Measurements from ENCODE around the gene CES3.
"Not testable (repeated sequence)": the region's sequence is repeated elsewhere in the genome, so short reads cannot be mapped to it uniquely, and the experiment has no call there.

Gene CES3

GRCh38 chr16:66975302-66975893 is 14.3 kb downstream of the CES3 start:
- Histone ChIP-seq H3K4me1 (ENCODE audit: control insufficient read depth, insufficient read depth, low read length) (peaks cover 13% of the 10 kb centered on the region), H3K36me3 (ENCODE audit: insufficient read depth, low read length) (no peaks in the 10 kb centered on the region), H3K9ac (ENCODE audit: low read depth, low read length) (no peak overlapping the region), H3K9me3 (replicated peaks; ENCODE audit: low read length) (no peaks in the 10 kb centered on the region), H3K4me2 (ENCODE audit: low read length) (no peak overlapping the region), H3K4me3 (ENCODE audit: low read length) (no peak overlapping the region), H3K27me3 (ENCODE audit: control insufficient read depth, insufficient read depth, low read length) (peaks cover 8% of the 10 kb centered on the region)

DNA sequence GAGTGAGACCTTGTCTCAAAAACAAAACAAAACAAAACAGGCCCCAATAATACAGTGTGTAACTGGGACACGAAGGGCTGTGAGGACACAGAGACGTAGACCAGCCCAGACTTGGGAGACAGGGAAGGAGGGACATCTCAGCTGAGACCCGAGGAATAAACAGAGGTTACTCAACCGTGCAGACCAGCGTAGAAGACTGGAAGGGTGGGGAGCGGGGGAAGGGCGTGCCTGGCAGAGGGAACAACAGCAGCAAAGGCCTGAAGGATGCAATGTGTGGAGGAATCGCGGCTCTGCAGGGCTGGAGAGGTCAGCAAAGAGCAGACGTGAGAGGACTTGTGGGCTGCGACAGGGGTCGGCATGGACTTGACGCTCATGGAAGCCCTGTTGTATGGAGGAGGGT is 15.7 kb downstream of the CES3 start:
- Histone ChIP-seq H3K36me3 (ENCODE audit: insufficient read depth, low read length) (no peaks in the 10 kb centered on the region), H3K4me1 (ENCODE audit: control insufficient read depth, insufficient read depth, low read length) (peaks cover 9% of the 10 kb centered on the region), H3K4me3 (ENCODE audit: low read length) (no peak overlapping the region), H3K4me2 (ENCODE audit: low read length) (no peak overlapping the region), H3K9me3 (replicated peaks; ENCODE audit: low read length) (no peaks in the 10 kb centered on the region), H3K9ac (ENCODE audit: low read depth, low read length) (no peak overlapping the region), H3K27me3 (ENCODE audit: control insufficient read depth, insufficient read depth, low read length) (peaks cover 8% of the 10 kb centered on the region)

- no peaks in the 10 kb centered on the region for H3K9me3 ChIP-seq (replicated peaks; ENCODE audit: low read length)
- H3K36me3 ChIP-seq (ENCODE audit: insufficient read depth, low read length) = no peaks in the 10 kb centered on the region
- no peak overlapping the region for H3K4me3 ChIP-seq (ENCODE audit: low read length)
- H3K9ac ChIP-seq (ENCODE audit: low read depth, low read length) = no peak overlapping the region
- no peak overlapping the region for H3K4me2 ChIP-seq (ENCODE audit: low read length)
- H3K4me1 ChIP-seq (ENCODE audit: control insufficient read depth, insufficient read depth, low read length) = peaks cover 9% of the 10 kb centered on the region
- H3K27me3 ChIP-seq (ENCODE audit: control insufficient read depth, insufficient read depth, low read length) = peaks cover 4% of the 10 kb centered on the region
Measured at GRCh38 chr16:66977341-66978113, 16.5 kb downstream of the CES3 start.

- Histone ChIP-seq H3K36me3 (ENCODE audit: insufficient read depth, low read length) (no peaks in the 10 kb centered on the region), H3K4me1 (ENCODE audit: control insufficient read depth, insufficient read depth, low read length) (peaks cover 9% of the 10 kb centered on the region), H3K4me3 (ENCODE audit: low read length) (peak overlapping the region; percentile 27), H3K4me2 (ENCODE audit: low read length) (peak overlapping the region; percentile 47), H3K9ac (ENCODE audit: low read depth, low read length) (no peak overlapping the region), H3K9me3 (replicated peaks; ENCODE audit: low read length) (no peaks in the 10 kb centered on the region), H3K27me3 (ENCODE audit: control insufficient read depth, insufficient read depth, low read length) (no peaks in the 10 kb centered on the region)
Measured at GRCh38 chr16:66979011-66979717, 18.1 kb downstream of the CES3 start.

DNA sequence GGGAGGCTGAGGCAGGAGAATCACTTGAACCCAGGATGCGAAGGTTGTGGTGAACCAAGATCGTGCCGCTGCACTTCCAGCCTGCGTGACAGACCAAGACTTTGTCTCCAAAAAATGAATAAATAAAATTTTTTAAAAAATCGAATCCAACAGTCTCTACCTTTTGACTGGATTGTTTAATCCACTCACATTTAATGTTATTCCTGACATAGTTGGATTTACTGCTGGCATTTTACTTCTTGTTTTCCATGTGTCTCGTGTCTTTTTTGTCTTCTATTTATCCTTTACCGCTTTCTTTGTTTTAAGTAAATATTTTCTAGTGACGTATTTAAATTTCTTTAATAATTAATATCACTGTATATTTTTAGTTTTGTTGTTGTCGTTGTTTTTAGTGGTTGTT is 22.0 kb downstream of the CES3 start:
- Histone ChIP-seq H3K9ac (ENCODE audit: low read depth, low read length) (no peak overlapping the region), H3K4me2 (ENCODE audit: low read length) (no peak overlapping the region), H3K4me3 (ENCODE audit: low read length) (no peak overlapping the region), H3K27me3 (ENCODE audit: control insufficient read depth, insufficient read depth, low read length) (no peaks in the 10 kb centered on the region), H3K4me1 (ENCODE audit: control insufficient read depth, insufficient read depth, low read length) (peaks cover 10% of the 10 kb centered on the region), H3K36me3 (ENCODE audit: insufficient read depth, low read length) (no peaks in the 10 kb centered on the region), H3K9me3 (replicated peaks; ENCODE audit: low read length) (no peaks in the 10 kb centered on the region)

- no peak overlapping the region for H3K4me2 ChIP-seq (ENCODE audit: low read length)
- no peak overlapping the region for H3K4me3 ChIP-seq (ENCODE audit: low read length)
- H3K9me3 ChIP-seq (replicated peaks; ENCODE audit: low read length) = no peaks in the 10 kb centered on the region
- H3K36me3 ChIP-seq (ENCODE audit: insufficient read depth, low read length) = no peaks in the 10 kb centered on the region
- H3K4me1 ChIP-seq (ENCODE audit: control insufficient read depth, insufficient read depth, low read length) = peaks cover 9% of the 10 kb centered on the region
- H3K9ac ChIP-seq (ENCODE audit: low read depth, low read length) = no peak overlapping the region
- no peaks in the 10 kb centered on the region for H3K27me3 ChIP-seq (ENCODE audit: control insufficient read depth, insufficient read depth, low read length)
Measured at GRCh38 chr16:66984892-66985311, 23.8 kb downstream of the CES3 start.

DNA sequence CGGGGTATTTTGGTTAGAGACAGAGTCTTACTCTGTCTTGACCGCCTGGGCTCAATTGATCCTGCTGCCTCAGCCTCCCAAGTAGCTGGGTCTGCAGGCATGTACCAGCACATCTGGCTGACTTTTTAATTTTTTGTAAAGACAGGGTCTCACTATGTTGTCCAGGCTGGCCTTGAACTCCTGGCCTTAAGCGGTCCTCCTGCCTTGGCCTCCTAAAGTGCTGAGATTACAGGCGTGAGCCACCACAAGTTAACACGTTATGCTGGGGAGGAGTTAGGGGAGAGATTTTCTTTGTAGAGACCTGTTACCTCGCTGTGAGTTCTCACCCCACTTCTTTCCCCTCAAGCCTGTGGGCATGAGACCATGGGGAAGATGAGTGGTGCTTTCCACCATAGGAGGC is 25.5 kb downstream of the CES3 start:
- no peaks in the 10 kb centered on the region for H3K27me3 ChIP-seq (ENCODE audit: control insufficient read depth, insufficient read depth, low read length)
- no peak overlapping the region for H3K4me2 ChIP-seq (ENCODE audit: low read length)
- H3K4me1 ChIP-seq (ENCODE audit: control insufficient read depth, insufficient read depth, low read length) = peaks cover 9% of the 10 kb centered on the region
- no peaks in the 10 kb centered on the region for H3K36me3 ChIP-seq (ENCODE audit: insufficient read depth, low read length)
- H3K4me3 ChIP-seq (ENCODE audit: low read length) = no peak overlapping the region
- H3K9me3 ChIP-seq (replicated peaks; ENCODE audit: low read length) = no peaks in the 10 kb centered on the region
- no peak overlapping the region for H3K9ac ChIP-seq (ENCODE audit: low read depth, low read length)

DNA sequence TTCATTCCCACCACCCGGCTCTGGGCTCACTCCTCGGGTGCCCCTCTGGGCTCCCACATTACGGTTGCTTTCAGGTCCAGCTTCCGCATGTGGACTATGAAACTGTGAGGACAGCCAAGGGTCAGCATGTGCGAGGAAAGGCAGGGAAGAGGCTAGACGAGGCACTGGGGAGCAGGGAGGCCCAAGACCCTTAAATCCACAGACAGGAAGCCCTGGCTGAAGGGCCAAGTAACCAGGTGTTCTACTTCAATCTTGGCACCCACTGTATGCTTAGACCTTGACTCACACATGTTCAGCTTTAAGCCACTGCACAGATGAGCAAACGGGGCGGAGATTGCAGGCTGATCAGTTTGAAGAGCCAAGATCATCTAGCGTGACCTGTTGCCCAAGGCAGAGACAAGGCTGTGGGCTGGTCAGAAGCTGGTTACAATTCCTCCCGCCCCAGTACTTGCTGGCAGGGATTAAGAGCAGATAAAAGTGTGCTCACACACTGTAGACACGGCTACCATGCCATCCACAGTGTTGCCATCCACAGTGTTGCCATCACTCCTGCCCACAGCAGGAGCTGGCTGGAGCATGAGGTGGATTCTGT is 27.2 kb downstream of the CES3 start, which contains the start of gene CES4A:
Gene CES4A (plus strand): TSS at position 393 of the 592 bp plus-strand sequence. CDS start 184 bp downstream, at position 577.
- Histone ChIP-seq H3K9ac (ENCODE audit: low read depth, low read length) (no peak within 1 kb of the TSS), H3K4me3 (ENCODE audit: low read length) (no peak within 1 kb of the TSS), H3K4me1 (ENCODE audit: control insufficient read depth, insufficient read depth, low read length) (peaks cover 9% of the 10 kb centered on the region), H3K36me3 (ENCODE audit: insufficient read depth, low read length) (no peaks in the 10 kb centered on the region), H3K4me2 (ENCODE audit: low read length) (no peak within 1 kb of the TSS), H3K9me3 (replicated peaks; ENCODE audit: low read length) (no peaks in the 10 kb centered on the region), H3K27me3 (ENCODE audit: control insufficient read depth, insufficient read depth, low read length) (no peaks in the 10 kb centered on the region)

GRCh38 chr16:66991545-66992077 is 30.5 kb downstream of the CES3 start:
- Histone ChIP-seq H3K4me2 (ENCODE audit: low read length) (no peak overlapping the region), H3K9ac (ENCODE audit: low read depth, low read length) (no peak overlapping the region), H3K9me3 (replicated peaks; ENCODE audit: low read length) (no peaks in the 10 kb centered on the region), H3K4me1 (ENCODE audit: control insufficient read depth, insufficient read depth, low read length) (peaks cover 17% of the 10 kb centered on the region), H3K27me3 (ENCODE audit: control insufficient read depth, insufficient read depth, low read length) (no peaks in the 10 kb centered on the region), H3K36me3 (ENCODE audit: insufficient read depth, low read length) (no peaks in the 10 kb centered on the region), H3K4me3 (ENCODE audit: low read length) (no peak overlapping the region)

DNA sequence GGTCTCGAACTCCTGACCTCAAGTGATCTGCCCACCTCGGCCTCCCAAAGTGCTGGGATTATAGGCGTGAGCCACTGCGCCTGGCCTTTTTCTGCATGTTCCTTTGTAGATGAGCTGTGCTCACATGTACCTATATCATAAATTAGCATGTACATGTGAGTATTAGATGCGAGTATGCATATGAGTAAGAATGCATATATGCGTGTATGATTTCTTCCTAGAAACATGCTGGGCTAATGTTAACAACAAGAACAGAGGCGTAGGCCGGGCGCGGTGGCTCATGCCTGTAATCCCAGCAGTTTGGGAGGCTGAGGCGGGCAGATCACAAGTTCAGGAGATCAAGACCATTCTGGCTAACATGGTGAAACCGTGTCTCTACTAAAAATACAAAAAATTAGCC is 32.5 kb downstream of the CES3 start:
- not testable (repeated sequence) for H3K9me3 ChIP-seq (replicated peaks; ENCODE audit: low read length); H3K4me3 ChIP-seq (ENCODE audit: low read length); H3K9ac ChIP-seq (ENCODE audit: low read depth, low read length); H3K36me3 ChIP-seq (ENCODE audit: insufficient read depth, low read length); H3K27me3 ChIP-seq (ENCODE audit: control insufficient read depth, insufficient read depth, low read length); H3K4me2 ChIP-seq (ENCODE audit: low read length)
- H3K4me1 ChIP-seq (ENCODE audit: control insufficient read depth, insufficient read depth, low read length) = peaks cover 17% of the 10 kb centered on the region

- Histone ChIP-seq H3K9me3 (replicated peaks; ENCODE audit: low read length) (no peaks in the 10 kb centered on the region), H3K9ac (ENCODE audit: low read depth, low read length) (no peak overlapping the region), H3K27me3 (ENCODE audit: control insufficient read depth, insufficient read depth, low read length) (no peaks in the 10 kb centered on the region), H3K4me1 (ENCODE audit: control insufficient read depth, insufficient read depth, low read length) (peaks cover 26% of the 10 kb centered on the region), H3K4me3 (ENCODE audit: low read length) (no peak overlapping the region), H3K36me3 (ENCODE audit: insufficient read depth, low read length) (no peaks in the 10 kb centered on the region), H3K4me2 (ENCODE audit: low read length) (no peak overlapping the region)
Measured at GRCh38 chr16:66996324-66996982, 35.4 kb downstream of the CES3 start.
